Neural progenitor cell (in vitro differentiated cells): ENCODE data around the gene IDE. TPM values are rescaled to one million over a fixed set of nuclear protein-coding genes. Genes with fewer than 3 reads are reported as not detected.
A peak's percentile ranks its signal among the peaks of the same experiment; 100 is the strongest.

ENCODE experiments used
- DNase-seq: peaks from one replicate; pipeline ENCODE4 v3.0.0-alpha.2; 2016; ENCODE audit warnings: low spot score
- H2AFZ ChIP-seq: fragments of 200-600 bp; sonication (generic); replicated peaks from 2 replicates; pipeline ENCODE4 v1.6.1; 2016; ENCODE audit warnings: antibody characterized with exemption
- H3F3A ChIP-seq: fragments of 200-600 bp; sonication (generic); 2 replicates; pipeline ENCODE4 v1.6.1; 2016; ENCODE audit warnings: antibody characterized with exemption, low read depth
- H3K27ac ChIP-seq: fragments of 200-600 bp; sonication (generic); 2 replicates; pipeline ENCODE4 v1.5.1; 2016; ENCODE audit warnings: mild to moderate bottlenecking
- H3K27me3 ChIP-seq: fragments of 200-600 bp; sonication (generic); 2 replicates; pipeline ENCODE4 v1.6.1; 2016; ENCODE audit warnings: mild to moderate bottlenecking, moderate library complexity
- H3K36me3 ChIP-seq: fragments of 200-600 bp; sonication (generic); 2 replicates; pipeline ENCODE4 v1.5.1; 2016
- H3K4me1 ChIP-seq: fragments of 200-600 bp; sonication (generic); 2 replicates; pipeline ENCODE4 v1.6.1; 2016; ENCODE audit warnings: mixed run types
- H3K4me2 ChIP-seq: fragments of 200-600 bp; sonication (generic); 2 replicates; pipeline ENCODE4 v1.6.1; 2016
- H3K4me3 ChIP-seq: fragments of 200-600 bp; sonication (generic); 2 replicates; pipeline ENCODE4 v1.5.1; 2016
- H3K79me2 ChIP-seq: fragments of 200-600 bp; sonication (generic); 2 replicates; pipeline ENCODE4 v1.6.1; 2016; ENCODE audit warnings: low read depth
- H3K9ac ChIP-seq: fragments of 200-600 bp; sonication (generic); 2 replicates; pipeline ENCODE4 v1.6.1; 2016
- H3K9me3 ChIP-seq: fragments of 200-600 bp; sonication (generic); 2 replicates; pipeline ENCODE4 v1.5.1; 2016; ENCODE audit warnings: low read depth
- H4K20me1 ChIP-seq: fragments of 200-600 bp; sonication (generic); 2 replicates; pipeline ENCODE4 v1.6.1; 2016; ENCODE audit warnings: low read depth
- H3K27ac Mint-ChIP-seq: 3 replicates; pipeline ENCODE4 v1.8.0; 2021; ENCODE audit warnings: mixed read lengths
- H3K27me3 Mint-ChIP-seq: 2 replicates; pipeline ENCODE4 v1.8.0; 2022; ENCODE audit warnings: low read depth, mild to moderate bottlenecking, inconsistent platforms, moderate library complexity, mixed read lengths; ENCODE audit not compliant: insufficient read depth
- H3K36me3 Mint-ChIP-seq: 3 replicates; pipeline ENCODE4 v1.8.0; 2021; ENCODE audit warnings: mixed read lengths
- H3K4me1 Mint-ChIP-seq: 3 replicates; pipeline ENCODE4 v1.8.0; 2021; ENCODE audit warnings: mixed read lengths
- H3K4me3 Mint-ChIP-seq: 3 replicates; pipeline ENCODE4 v1.8.0; 2021; ENCODE audit warnings: mild to moderate bottlenecking, moderate library complexity, mixed read lengths
- H3K9me3 Mint-ChIP-seq: 3 replicates; pipeline ENCODE4 v1.8.0; 2020; ENCODE audit warnings: mixed read lengths
- EZH2 ChIP-seq: fragments of 200-600 bp; sonication (generic); IDR thresholded peaks from 2 replicates; pipeline ENCODE4 v1.6.1; 2017; ENCODE audit warnings: antibody characterized with exemption, mild to moderate bottlenecking, moderate library complexity
- EZH2phosphoT487 ChIP-seq: fragments of 200-600 bp; sonication (generic); IDR thresholded peaks from 2 replicates; pipeline ENCODE4 v1.6.1; 2017; ENCODE audit warnings: antibody characterized with exemption
- total RNA-seq: library from RNA; depleted of rRNA; stranded (reverse); fragments of >200 nt; gene quantifications from 2 replicates; pipeline ENCODE4 v1.2.3, GENCODE V29; 2015; ENCODE audit warnings: low replicate concordance
- TF ChIP-seq, protein P1 (sequence below): fragments of 200-600 bp; sonication (generic); IDR thresholded peaks from 2 replicates; pipeline ENCODE4 v1.5.1; 2017; ENCODE audit warnings: antibody characterized with exemption, mild to moderate bottlenecking

Gene IDE
- total RNA-seq, 1 donor from 2014 or later = 44.8 TPM

DNA sequence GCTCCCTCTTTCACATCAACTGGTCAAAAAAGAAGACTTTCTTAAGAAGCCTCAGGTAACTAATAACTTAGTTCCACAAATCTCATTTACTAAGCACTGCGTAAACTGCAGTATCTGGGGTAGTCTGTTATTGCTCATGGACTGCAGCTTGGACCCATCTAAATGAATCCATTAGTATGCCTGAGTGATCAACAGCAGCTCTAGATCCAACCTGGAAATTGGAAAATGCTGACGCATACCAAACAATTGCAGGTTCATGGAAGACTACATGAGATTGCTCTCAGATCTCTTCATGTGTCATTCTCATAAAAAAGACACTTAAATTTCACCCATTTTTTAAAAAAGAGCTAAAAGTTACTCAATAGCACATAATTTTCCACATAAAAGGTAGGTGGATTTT lies 121.6 kb downstream of the IDE start:
- Histone ChIP-seq H3K36me3 (peaks cover 6% of the 10 kb centered on the region), H4K20me1 (no peaks in the 10 kb centered on the region), H3K4me3 (no peak overlapping the region), H3K4me2 (no peak overlapping the region), H3K9me3 (no peaks in the 10 kb centered on the region), H3K27ac (no peak overlapping the region), H2AFZ (no peak overlapping the region), H3K4me1 (no peaks in the 10 kb centered on the region), H3F3A (no peaks in the 10 kb centered on the region), H3K79me2 (no peaks in the 10 kb centered on the region), H3K9ac (no peak overlapping the region), H3K27me3 (no peaks in the 10 kb centered on the region)
- peaks cover 2% of the 10 kb centered on the region for H3K27me3 Mint-ChIP-seq
- H3K27ac Mint-ChIP-seq = no peak overlapping the region
- TF ChIP-seq EZH2 = no peak
- TF ChIP-seq EZH2phosphoT487 = no peak
- TF ChIP-seq, protein P1, sequence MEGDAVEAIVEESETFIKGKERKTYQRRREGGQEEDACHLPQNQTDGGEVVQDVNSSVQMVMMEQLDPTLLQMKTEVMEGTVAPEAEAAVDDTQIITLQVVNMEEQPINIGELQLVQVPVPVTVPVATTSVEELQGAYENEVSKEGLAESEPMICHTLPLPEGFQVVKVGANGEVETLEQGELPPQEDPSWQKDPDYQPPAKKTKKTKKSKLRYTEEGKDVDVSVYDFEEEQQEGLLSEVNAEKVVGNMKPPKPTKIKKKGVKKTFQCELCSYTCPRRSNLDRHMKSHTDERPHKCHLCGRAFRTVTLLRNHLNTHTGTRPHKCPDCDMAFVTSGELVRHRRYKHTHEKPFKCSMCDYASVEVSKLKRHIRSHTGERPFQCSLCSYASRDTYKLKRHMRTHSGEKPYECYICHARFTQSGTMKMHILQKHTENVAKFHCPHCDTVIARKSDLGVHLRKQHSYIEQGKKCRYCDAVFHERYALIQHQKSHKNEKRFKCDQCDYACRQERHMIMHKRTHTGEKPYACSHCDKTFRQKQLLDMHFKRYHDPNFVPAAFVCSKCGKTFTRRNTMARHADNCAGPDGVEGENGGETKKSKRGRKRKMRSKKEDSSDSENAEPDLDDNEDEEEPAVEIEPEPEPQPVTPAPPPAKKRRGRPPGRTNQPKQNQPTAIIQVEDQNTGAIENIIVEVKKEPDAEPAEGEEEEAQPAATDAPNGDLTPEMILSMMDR = no peak
- H3K36me3 Mint-ChIP-seq = peaks cover 19% of the 10 kb centered on the region
- DNase-seq = no peak
- H3K4me1 Mint-ChIP-seq = no peaks in the 10 kb centered on the region
- H3K9me3 Mint-ChIP-seq = no peaks in the 10 kb centered on the region
- no peak overlapping the region for H3K4me3 Mint-ChIP-seq

DNA sequence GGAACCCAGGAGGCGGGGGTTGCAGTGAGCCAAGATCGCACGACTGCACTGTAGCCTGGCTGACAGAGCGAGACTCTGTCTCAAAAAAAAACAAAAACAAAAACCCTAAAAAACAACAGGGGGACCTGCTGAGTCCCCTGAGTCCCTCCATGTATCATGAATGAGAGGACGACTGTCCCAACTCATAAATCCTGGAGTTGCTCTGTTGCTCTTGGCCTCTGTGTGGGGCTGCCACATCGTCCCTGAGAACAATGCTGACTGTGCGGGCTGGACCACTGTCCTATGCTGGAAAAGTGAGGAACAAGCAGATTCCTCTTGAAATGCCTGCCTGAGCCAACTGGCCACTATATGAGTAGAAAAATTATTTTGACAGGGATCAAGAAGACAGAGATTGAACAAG lies 122.5 kb downstream of the IDE start:
- no peak overlapping the region for H2AFZ ChIP-seq
- Mint-ChIP-seq H3K4me1 (no peaks in the 10 kb centered on the region), H3K4me3 (no peak overlapping the region), H3K36me3 (peaks cover 19% of the 10 kb centered on the region), H3K27ac (peak overlapping the region; percentile 42), H3K27me3 (no peaks in the 10 kb centered on the region), H3K9me3 (no peaks in the 10 kb centered on the region)
- H3K4me3 ChIP-seq = no peak overlapping the region
- peaks cover 6% of the 10 kb centered on the region for H3K36me3 ChIP-seq
- TF ChIP-seq, protein P1 = no peak
- TF ChIP-seq EZH2 = no peak
- TF ChIP-seq EZH2phosphoT487 = no peak
- no peaks in the 10 kb centered on the region for H3K79me2 ChIP-seq
- DNase-seq = no peak
- no peaks in the 10 kb centered on the region for H3K27me3 ChIP-seq
- no peaks in the 10 kb centered on the region for H3F3A ChIP-seq
- H3K9ac ChIP-seq = no peak overlapping the region
- H3K9me3 ChIP-seq = no peaks in the 10 kb centered on the region
- no peaks in the 10 kb centered on the region for H4K20me1 ChIP-seq
- no peak overlapping the region for H3K4me2 ChIP-seq
- no peaks in the 10 kb centered on the region for H3K4me1 ChIP-seq
- H3K27ac ChIP-seq = no peak overlapping the region

DNA sequence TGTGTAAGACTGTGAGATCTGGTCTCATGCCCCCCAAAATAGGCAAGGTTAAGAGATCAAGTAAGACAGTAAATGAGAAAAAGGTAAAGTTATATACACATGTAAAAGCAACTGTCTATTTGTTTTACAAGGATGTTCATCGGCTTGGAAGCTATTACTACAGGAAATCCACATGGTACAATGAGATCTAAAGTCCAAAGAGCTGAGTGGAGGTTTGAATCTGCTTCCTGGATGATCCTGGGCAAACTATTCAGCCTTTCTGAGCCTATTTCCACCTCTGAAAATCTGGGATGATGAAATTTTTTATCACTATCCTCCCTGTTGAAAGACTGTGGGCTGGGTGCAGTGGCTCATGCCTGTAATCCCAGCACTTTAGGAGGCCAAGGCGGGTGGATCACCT lies 123.0 kb downstream of the IDE start:
- no peak overlapping the region for H3K4me3 Mint-ChIP-seq
- Histone ChIP-seq H3K27me3 (no peaks in the 10 kb centered on the region), H3K9ac (no peak overlapping the region), H2AFZ (no peak overlapping the region), H3K9me3 (no peaks in the 10 kb centered on the region), H3K79me2 (no peaks in the 10 kb centered on the region), H3F3A (no peaks in the 10 kb centered on the region), H3K4me1 (no peaks in the 10 kb centered on the region), H3K36me3 (peaks cover 6% of the 10 kb centered on the region), H3K4me3 (no peak overlapping the region), H4K20me1 (no peaks in the 10 kb centered on the region), H3K27ac (no peak overlapping the region), H3K4me2 (no peak overlapping the region)
- H3K9me3 Mint-ChIP-seq = no peaks in the 10 kb centered on the region
- no peaks in the 10 kb centered on the region for H3K4me1 Mint-ChIP-seq
- TF ChIP-seq, protein P1 = no peak
- no peak for TF ChIP-seq EZH2
- TF ChIP-seq EZH2phosphoT487 = no peak
- H3K27ac Mint-ChIP-seq = no peak overlapping the region
- peaks cover 16% of the 10 kb centered on the region for H3K36me3 Mint-ChIP-seq
- H3K27me3 Mint-ChIP-seq = no peaks in the 10 kb centered on the region
- no peak for DNase-seq

DNA sequence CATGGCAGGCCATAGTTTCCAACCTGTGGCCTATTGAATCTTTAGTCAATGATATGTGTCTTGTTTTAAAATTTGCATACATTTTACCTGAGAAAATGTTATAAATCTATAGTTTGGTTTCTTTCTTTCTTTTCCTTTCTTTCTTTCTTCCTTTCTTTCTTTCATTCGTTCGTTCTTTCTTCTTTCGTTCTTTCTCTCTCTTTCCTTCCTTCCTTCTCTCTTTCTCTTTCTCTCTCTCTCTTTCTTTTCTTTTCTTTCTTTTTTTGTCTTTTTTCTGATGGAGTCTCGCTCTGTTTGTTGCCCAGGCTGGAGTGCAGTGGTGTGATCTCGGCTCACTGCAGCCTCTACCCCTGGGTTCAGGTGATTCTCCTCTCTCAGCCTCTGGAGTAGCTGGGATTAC lies 133.3 kb downstream of the IDE start:
- no peaks in the 10 kb centered on the region for H3K27me3 ChIP-seq
- H4K20me1 ChIP-seq = no peaks in the 10 kb centered on the region
- TF ChIP-seq EZH2 = no peak
- TF ChIP-seq, protein P1 = no peak
- no peak for TF ChIP-seq EZH2phosphoT487
- H2AFZ ChIP-seq = no peak overlapping the region
- Mint-ChIP-seq H3K27ac (no peak overlapping the region), H3K4me3 (no peak overlapping the region), H3K27me3 (no peaks in the 10 kb centered on the region), H3K9me3 (no peaks in the 10 kb centered on the region), H3K36me3 (no peaks in the 10 kb centered on the region), H3K4me1 (no peaks in the 10 kb centered on the region)
- no peak overlapping the region for H3K9ac ChIP-seq
- no peaks in the 10 kb centered on the region for H3K9me3 ChIP-seq
- no peak overlapping the region for H3K4me3 ChIP-seq
- H3K36me3 ChIP-seq = no peaks in the 10 kb centered on the region
- DNase-seq = no peak
- H3K4me2 ChIP-seq = no peak overlapping the region
- no peaks in the 10 kb centered on the region for H3K79me2 ChIP-seq
- H3K4me1 ChIP-seq = no peaks in the 10 kb centered on the region
- no peak overlapping the region for H3K27ac ChIP-seq
- no peaks in the 10 kb centered on the region for H3F3A ChIP-seq
